DMS 273 treated with DMSO at 0.1 percent for 48 hours (cell line): ENCODE measurements around the gene ARID3A.

Source experiments
- DNase-seq: peaks from one replicate; lab custom pipeline; 2025; lab: John Stamatoyannopoulos, UW

ARID3A gene

DNA sequence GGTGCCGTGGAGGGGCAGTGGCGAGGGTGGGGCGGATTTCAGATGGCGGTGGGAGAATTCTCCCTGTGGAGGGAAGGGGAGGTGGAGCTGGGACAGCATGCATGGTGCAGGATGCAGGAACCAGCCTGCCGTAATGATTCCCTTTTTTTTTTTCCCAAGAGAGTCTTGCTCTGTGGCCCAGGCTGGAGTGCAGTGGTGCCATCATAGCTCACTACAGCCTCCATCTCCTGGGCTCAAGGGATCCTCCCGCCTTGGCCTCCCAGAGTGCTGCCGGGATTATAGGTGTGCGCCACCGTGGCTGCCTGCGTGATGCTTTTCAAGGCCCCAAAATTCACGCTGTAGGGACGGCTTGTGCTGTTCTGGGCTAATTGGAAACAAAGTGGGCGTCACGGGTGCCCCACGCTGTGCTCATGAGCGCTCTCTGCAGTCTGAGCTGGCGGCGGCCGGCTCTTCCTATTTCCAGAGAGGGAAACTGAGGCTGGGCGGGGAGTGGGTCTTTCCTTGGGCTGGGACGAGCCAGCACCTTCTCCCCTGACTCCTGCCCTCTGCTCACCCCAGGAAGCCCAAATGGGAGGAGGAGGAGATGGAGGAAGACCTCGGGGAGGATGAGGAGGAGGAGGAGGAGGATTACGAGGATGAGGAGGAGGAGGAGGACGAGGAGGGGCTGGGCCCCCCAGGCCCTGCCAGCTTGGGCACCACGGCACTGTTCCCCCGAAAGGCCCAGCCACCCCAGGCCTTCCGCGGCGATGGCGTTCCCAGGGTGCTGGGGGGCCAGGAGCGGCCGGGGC is 6.2 kb downstream of the ARID3A start:
- DNase-seq = no peak

DNA sequence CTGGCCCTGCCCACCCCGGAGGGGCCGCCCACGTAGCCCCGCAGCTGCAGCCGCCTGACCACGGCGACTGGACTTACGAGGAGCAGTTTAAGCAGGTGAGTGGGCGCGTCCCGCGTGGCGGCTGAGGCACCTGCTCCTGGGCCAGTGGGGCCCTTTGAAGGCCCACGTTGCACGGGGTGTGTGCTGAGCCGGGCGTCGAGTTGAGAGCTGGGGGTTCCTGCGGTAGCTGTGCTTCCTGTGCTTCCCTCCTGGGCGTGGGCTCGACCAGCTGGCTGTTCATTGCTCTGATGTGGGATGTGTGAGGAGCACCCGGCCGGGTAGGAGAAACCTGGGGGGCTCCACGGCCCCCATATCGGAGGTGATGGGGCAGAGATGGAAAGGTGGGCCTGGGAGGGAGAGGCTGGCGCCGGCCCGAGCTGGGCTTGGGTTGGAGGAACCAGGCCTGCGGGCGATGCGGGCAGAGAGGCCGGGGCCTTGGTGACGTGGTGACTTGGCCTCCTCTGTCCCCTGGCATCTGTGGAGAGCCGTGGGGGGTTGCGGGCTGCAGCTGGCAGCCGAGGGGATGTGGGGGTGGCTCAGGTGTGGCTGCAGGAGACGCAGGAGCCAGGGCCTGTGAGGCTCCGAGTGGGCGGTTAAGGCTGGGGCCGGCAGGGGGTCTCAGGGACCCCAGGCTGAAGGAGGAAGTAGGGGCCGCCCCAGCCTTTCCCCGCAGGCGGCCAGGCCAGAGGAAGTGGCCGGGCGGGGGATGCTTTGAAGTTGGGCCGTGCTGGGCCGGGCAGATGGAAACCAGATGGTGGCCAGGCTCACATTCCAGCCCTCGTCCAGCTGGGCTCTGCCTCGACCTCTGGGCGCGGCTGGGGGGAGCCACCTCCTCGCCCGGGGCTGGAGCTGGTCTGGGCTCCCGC is 7.1 kb downstream of the ARID3A start:
- peak; percentile 30 for DNase-seq

DNA sequence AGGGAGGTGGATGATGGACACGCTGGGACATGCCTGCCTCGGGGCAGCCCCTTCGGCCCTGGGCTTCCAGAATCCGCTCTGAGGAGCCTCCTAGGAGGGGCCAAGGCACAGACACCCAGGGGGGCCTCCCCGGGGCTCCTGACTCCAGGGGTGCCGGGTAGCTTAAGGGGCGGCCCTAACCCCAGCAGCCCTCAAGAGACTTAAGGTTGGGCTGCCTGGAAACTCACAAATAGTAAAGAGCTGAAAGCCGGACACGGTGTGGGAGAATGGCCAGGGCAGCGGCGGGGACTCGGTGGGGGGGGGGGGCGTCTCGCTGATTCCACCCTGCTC is 7.7 kb downstream of the ARID3A start:
- no peak for DNase-seq

DNA sequence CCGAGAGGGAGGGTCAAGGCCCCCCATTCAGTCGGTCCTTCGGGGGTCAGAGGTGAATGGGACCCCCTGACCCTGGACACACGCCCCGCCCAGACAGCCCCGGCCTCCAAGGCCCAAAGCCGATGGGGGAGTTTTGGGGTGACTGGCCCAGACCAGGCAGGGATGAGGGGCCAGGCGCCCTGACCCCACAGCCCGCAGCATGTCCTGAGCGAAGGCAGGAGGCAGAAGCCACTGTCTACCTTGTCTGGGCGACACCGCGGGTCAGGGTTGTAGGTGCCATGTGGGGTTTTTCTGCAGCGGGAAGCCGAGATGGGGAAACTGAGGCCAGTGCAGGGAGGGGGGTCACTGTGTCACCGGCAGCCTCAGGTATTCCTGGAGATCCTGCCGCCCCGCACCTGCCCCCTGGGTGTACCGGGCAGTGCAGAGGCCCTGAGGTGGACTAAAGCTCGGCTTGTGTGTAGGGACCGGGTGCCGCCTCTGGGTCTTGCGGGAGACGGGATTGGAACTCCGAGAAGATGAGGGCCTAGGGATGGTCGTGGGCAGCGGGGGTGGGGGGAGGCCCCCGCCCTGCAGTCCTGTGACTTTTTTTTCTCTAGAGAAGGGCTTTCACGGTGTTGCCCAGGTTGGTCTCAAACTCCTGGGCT is 8.5 kb downstream of the ARID3A start:
- no peak for DNase-seq

DNA sequence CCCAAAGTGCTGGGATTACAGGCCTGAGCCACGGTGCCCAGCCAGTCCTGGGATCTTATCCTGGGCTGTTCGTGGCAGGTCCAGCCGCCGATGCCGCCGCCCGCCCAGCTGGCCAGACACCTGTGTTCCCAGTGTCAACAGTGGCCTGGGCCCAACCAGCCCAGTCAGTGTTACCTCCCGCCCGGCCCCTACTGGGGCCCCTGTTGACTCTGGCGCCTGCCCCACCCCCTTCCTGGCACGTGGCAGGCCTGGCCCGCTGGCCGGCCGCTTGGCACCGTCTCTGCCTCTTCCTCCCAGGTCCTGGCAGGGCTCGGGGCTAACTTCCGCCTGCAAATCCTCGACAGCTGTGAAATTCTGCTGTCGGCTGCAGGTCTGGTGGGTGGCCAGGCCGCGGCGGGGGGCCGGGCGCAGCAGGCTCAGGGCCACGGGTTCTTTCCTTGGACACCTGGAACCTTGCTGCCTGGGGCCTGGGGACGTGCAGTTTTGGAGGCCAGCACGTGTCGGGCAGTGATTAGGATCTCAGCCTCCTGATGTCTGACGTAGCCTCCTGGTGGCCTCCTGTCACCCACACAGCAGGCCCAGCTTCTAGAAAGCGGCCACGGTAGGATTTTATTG is 9.1 kb downstream of the ARID3A start:
- peak; percentile 87 for DNase-seq

DNA sequence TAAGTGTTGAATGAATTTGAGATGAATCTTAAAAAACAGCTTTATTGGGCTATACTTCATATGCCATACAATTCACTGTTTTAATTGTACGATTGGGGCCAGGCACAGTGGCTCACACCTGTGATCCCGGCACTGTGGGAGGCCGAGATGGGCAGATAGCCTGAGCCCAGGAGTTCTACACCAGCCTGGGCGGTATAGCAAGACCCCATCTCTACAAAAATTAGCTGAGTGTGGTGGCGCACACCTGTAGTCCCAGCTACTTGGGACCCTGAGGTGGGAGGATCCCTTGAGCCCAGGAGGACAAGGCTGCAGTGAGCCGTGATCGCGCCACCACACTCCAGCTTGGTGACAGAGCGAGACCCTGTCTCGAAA is 10.3 kb downstream of the ARID3A start:
- no peak for DNase-seq

DNA sequence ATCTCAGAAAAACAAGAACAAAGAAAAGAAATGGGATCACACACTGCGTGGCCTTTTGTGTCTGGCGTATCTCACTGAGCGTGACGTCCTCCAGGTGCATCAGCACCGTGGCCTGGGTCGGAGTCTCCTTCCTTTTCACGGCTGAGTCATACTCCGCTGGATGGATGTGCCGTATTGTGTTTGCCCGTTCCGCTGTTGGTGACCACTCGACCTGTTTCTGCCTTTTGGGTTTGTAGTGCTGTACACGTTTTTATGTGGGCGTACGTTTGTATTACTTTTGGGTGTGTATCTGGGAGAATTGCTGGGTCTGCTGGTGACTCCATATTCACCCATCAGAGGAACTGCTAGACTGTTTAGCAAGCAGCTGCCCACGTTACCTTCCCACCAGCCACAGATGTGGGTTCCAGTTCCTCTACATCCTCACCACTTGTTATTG is 11.4 kb downstream of the ARID3A start:
- DNase-seq = no peak

DNA sequence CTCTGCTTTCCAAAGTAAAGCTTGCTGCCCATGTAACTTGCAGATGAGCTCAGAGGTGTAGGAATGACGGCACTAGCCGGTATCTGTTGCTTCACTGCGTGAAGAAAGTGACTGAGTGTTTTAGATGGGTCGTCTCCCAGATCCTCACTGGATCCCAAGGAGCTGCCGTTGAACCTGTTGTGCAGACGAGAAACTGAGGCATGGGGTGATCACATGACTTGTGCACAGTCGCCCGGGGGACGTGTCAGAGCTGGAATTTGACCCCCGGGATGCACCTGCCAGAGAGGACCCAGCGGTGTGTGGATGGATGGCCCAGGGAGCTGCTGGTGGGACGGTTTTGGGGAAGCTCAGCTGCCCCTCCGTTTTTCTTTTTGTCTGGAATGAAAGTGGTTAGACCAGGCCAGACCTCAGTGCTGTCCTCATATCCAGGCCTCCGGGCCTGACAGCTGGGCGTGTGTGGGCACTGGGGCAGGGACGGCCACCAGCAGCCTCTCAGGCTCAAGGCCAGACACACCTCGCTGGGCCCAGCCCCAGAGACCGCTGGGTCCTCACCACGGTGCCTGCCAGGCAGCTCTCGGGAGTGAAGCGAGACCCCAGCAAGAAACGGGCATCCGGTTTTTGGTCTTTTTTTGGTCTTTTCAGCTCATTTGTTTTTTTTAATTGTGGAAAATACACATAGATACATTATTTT is 12.5 kb downstream of the ARID3A start:
- DNase-seq = no peak

DNA sequence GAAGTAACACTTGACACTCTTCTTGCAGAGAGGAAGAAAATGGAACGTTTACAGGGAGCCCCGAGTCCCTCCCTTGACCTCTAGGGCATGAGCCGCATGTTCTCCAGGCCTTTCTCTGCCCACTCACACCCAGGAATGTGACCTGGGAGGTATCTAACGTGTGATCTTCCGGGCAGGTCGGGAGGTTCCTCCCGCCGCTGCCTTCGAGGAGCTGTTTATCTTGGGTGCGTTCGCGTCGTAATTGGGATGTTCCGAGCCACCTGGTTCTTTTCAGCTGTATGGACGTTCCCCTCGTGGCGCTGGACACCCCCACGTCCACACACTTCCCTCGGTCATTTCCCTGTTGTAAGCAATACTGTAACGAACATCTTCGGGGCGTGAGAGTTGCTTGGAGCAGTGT is 13.6 kb downstream of the ARID3A start:
- no peak for DNase-seq

DNA sequence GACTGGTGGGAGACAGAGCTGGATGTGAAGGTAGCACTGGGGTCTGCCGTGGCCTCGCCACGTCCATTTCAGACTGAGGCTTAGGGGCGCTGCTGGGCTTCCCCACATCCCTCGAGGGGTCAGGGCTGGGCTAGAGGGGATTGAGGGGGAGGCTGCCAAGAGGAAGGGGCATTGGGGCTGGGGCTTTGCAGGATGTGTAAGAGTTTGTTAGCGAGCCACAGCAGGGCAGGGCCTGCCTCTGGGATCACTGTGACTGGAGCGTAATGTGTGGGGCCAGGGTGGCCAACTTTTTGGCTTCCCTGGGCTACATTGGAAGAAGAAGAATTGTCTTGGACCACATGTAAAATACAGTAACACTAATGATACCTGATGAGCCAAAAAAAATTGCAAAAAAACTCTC is 14.1 kb downstream of the ARID3A start:
- DNase-seq = no peak

DNA sequence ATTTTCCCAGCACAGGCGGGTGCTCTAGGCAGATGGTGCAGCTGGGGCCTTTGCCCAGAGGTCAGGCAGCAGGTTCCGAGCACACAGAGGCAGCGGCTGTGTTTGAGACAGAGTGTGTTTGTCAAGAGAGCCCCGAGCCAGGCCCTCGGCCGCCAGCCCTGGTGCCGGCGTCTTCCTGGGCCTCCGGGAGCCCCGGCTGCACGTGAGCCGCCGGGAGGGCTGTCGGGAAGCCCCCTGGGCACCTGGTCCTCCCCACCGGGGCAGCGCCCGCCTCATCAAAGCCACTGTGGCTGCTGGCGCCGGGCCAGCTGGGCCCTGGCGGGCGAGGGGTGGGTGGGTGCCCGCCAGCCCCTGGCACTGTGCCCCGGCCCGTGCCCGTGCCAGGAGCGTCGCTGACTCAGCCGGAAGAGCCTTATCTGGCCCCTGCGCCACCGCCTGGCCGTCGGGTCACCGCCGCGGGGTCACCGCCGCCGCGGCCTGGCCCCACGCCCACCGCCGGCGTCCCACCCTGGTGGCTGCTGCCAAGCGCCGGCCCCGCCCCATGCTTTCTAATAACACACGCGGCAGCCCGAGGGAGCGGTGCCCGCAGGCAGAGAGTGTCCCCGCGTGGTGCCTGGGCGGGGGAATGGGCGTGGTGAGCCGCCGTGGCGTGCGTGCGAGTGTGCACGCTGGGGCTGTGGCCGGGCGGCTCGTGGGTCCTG is 14.9 kb downstream of the ARID3A start:
- DNase-seq = peak; percentile 82

DNA sequence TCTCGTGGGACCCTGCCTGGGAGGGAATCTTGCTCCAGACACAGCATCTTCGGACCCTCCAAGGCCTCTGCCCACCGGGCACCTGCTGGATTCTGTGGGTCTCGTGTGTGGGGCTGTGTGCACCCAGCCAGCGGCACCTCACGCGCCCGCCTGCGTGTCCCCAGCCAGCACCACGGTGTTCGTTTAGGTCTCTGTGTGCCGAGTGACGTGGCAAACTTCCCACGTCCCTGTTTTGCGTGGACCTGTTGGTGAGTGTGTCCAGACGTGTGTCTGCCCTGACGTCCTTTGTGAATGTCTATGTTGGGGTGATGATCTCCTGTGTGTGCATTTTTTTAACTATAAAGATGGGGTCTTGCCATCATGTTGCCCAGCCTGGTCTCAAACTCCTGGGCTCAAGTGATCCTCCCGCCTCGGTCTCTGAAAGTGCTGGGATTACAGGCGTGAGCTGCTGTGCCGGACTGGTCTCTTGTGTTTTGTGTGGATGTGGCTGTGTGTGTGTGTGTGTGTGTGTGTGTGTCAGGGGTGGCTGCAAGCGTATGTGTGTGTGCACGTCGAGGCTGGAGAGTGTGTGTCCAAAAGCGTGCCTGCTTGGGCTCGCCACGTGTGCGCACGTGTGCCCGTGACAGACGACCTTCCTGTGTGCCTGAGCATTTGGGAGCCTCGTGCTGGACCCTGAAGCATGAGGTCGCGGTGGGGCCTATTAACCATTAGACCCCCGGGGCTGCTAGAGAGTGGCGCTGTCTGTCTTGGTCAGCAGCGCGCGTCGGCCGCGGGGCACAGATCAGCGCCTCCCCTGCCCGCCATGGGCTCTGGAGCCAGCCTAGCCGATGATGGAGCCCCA is 15.7 kb downstream of the ARID3A start:
- no peak for DNase-seq

DNA sequence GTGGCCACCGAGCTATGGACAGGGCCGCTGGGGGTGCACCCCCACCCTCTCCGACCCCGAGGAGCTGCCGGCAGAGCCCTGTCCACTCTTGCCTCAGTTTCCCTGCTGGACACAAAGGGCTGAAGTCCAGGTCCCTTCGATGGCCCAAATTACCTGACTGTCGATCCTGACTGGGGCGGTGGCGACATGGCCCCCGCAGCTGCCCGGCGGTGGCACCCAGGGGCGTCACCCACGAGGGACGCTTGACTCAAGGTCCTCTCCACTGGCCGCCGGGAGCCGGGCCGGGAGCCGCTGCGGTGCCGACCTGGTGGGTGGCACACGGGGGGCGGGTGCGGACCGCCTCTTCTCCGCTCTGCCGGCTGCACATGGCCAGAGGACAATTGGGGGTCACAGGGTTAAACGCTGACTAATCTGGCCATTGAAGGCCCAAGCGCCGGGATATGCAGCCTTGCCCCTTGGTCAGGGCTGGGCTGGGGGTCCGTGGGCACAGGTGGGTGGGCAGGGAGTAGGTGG is 16.4 kb downstream of the ARID3A start:
- no peak for DNase-seq

DNA sequence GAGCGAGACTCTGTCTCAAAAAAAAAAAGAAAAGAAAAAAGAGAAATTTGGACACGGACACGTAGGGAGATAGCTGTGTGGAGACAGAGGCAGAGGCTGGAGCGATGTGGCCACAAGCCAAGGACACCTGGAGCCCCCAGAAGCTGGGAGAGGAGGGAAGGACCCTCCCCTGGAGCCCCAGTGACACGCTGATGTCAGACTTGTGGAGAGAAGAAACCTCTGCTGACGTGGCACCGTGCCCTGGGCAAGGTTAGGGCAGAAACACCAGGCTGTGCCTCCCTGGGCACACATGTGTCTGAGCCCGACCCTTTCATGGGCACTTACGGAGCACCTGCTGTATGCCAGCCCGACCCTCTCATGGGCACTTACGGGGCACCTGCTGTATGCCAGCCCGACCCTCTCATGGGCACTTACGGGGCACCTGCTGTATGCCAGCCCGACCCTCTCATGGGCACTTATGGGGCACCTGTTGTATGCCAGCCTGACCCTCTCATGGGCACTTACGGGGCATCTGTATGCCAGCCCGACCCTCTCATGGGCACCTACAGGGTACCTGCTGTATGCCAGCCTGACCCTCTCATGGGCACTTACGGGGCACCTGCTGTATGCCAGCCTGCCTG is 17.8 kb downstream of the ARID3A start:
- DNase-seq = no peak

DNA sequence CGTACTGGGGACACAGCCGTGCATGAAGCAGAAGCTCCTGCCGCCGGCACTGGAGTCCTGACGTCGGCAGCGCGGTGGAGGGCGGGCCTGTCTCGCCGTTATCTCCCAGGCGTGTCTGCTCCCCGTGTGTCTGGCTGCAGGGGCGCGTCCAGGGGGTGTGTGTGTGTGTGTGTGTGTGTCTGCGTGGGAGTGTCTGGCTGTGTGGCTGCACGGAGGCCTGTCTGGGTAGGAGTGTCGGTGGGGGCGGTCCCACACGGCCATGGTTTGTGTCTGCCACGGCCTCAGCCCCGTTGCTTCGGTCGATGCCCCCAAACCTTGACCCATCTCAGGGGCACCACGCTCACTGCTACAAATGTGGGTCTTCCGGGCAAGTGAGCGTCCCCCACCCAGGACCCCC is 18.3 kb downstream of the ARID3A start:
- DNase-seq = no peak

DNA sequence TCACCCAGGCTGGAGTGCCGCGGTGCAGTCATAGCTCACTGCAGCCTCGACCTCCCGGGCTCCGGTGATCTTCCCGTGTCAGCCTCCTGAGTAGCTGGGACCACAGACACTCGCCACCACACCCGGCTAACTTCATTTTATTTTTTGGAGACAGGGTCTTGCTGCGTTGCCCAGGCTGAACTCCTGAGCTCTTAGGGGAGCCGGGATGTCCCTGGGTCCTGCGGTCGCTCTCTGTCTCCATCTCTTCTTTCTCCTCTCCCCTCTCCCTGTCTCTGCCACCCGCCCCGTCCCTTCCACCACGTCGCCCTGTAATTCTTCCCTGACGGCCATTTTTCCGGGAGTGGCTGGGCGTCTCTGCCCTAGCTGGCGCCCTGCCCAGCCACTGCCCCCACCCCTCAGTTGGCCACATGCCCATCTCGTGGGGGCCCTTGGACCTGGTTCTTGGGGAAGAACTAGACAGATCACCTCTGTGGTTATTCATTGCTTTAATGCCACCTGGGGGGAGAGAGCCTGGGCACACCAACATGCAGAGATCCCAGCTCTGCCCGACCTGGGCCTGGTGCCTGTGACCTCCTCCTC is 18.9 kb downstream of the ARID3A start:
- no peak for DNase-seq

DNA sequence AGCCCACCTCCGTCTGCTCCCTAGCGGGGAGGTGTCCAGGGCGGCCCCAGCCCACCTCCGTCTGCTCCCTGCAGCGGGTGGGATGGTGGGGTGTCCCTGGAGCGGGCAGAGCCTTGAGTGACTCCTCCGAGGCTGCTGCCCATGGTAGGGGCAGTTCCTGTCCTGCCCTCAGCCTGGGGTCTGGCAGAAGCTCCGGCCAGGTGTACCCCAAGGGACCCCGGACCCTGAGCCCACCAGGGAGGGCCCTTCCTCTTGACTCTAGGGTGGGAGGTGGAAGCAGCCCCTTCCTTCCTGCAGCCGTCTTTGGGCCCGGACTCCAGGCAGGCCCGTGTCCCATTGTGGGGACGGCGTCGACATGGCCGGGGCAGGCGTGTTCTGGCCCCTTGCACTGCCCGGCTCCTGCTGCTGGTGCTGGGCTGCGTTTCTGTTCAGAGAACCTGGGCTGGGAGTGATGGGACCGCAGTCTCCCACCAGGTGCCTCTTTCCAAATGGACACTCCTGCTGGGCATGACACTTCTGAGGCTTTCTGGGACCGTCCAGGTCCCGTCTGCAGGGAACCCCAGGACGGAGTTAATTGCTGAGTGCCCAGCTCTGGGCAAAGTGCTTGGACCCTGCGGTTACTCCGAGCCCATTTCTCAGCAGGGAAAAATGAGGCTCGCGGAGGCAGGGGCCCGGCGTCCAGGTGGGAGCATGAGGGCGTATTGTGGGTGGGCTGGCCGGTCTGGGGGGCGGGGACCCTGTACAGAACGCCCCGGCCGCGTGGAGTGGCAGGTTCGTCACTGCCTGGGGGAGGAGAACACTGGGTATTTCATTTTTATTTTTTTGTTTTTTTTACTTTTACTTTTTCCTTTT is 19.8 kb downstream of the ARID3A start:
- DNase-seq = no peak

DNA sequence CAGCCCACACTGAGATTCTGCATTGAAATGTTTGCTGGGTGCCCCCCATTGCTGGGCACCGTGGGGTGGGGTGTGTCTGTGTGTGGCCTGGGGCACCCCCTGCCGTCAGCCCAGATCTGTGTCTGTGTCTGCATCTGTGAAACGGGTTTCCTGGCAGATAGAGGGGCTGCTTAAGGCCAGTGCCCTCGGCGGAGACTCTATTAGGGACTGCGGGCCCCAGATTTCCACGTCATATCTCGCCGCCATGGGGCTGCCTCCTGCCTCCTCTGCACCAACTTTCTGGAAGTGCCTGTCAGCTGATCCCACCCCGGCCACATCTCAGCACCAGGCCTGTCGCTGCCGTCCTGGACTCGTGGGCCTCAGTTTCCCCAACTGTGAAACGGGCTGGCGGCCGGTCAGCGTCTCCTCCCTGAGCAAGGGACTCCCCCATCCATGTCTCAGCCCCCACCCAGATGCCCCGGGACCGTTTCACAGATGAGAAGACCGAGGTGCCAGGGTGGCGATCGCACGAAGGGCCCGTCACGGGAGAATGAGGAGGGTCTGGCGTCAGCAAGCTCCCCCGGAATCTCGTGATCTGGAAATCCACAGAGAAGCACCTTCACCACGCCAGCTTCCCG is 21.4 kb downstream of the ARID3A start:
- DNase-seq = no peak
